A549 (cell line): ENCODE data around the gene HSD11B1L. TPM values are rescaled to one million over a fixed set of nuclear protein-coding genes. Genes with fewer than 3 reads are reported as not detected.

Experiments used
- ATAC-seq, 2 experiments: fragments of 200-7000 bp in 1 of 2; fragments of >200 bp in 1 of 2; cut with Nextera tagmentation in 1 of 2; cut with Tn5 transposase in 1 of 2; 3 replicates each; pipeline versions ENCODE4 v1.8.0 to v1.9.1; 2018 to 2020; ENCODE audit warnings: mild to moderate bottlenecking in 1 of 2, moderate library complexity in 1 of 2
- CTCF ChIA-PET: fragments of 300-600 bp; sonication (Branson Sonifier 250); formaldehyde crosslinking; extraction: SDS; loops from one replicate; lab custom pipeline; 2021; ENCODE audit warnings: antibody characterized with exemption, inconsistent platforms; lab: Yijun Ruan, JAX
- POLR2A ChIA-PET: fragments of 350-600 bp; formaldehyde crosslinking; extraction: SDS; loops from one replicate; lab custom pipeline; 2021; ENCODE audit warnings: antibody characterized with exemption, inconsistent platforms; lab: Yijun Ruan, JAX
- DNase-seq, 2 experiments: peaks; one replicate each; pipeline versions ENCODE4 v3.0.0 to v3.0.0-alpha.2; 2011 to 2016; ENCODE audit warnings: low read depth in 1 of 2, low spot score in 1 of 2
- FAIRE-seq: peaks from 2 replicates; lab custom pipeline; 2011; peaks lifted over from hg19 to GRCh38; lab: Jason Lieb, UNC
- H3K27ac ChIP-seq, 2 experiments: fragments of >200 bp; sonication (Bioruptor Twin); formaldehyde crosslinking; 3 replicates each; pipeline ENCODE4 v1.5.1; 2016 to 2017
- H3K4me1 ChIP-seq: fragments of >200 bp; sonication (Bioruptor Twin); formaldehyde crosslinking; 3 replicates; pipeline ENCODE4 v1.6.1; 2016
- H3K4me2 ChIP-seq: fragments of >200 bp; sonication (Bioruptor Twin); formaldehyde crosslinking; 3 replicates; pipeline ENCODE4 v1.6.1; 2016
- H3K4me3 ChIP-seq: fragments of >200 bp; sonication (Bioruptor Twin); formaldehyde crosslinking; 3 replicates; pipeline ENCODE4 v1.5.1; 2016
- H3K9me3 ChIP-seq: fragments of >200 bp; sonication (Bioruptor Twin); formaldehyde crosslinking; 3 replicates; pipeline ENCODE4 v1.6.1; 2016
- EHF ChIP-seq: fragments of 250-450 bp; sonication (Bioruptor Pico); IDR thresholded peaks from 2 replicates; pipeline ENCODE4 v1.5.0; 2020; ENCODE audit warnings: mild to moderate bottlenecking
- FOSL2 ChIP-seq, 2 experiments: fragments of 450-650 bp in 1 of 2; fragments of >200 bp in 1 of 2; sonication (Bioruptor Twin) in 1 of 2; formaldehyde crosslinking; IDR thresholded peaks; 2 replicates each; pipeline versions ENCODE4 v1.5.0 to v1.6.1; 2016 to 2020; ENCODE audit warnings: mild to moderate bottlenecking in 1 of 2, moderate library complexity in 1 of 2
- FOXS1 ChIP-seq: fragments of 250-450 bp; sonication (Bioruptor Pico); IDR thresholded peaks from 2 replicates; pipeline ENCODE4 v1.5.0; 2020; ENCODE audit warnings: mild to moderate bottlenecking, moderate library complexity
- HOXB13 ChIP-seq: fragments of 250-450 bp; sonication (Bioruptor Pico); IDR thresholded peaks from 2 replicates; pipeline ENCODE4 v1.5.0; 2020; ENCODE audit warnings: low read depth, mild to moderate bottlenecking, moderate library complexity
- JUNB ChIP-seq: fragments of >200 bp; sonication (Bioruptor Twin); formaldehyde crosslinking; IDR thresholded peaks from 2 replicates; pipeline ENCODE4 v1.6.1; 2016
- KDM5A ChIP-seq: fragments of 200-600 bp; sonication (generic); IDR thresholded peaks from 2 replicates; pipeline ENCODE4 v1.6.1; 2016; ENCODE audit warnings: antibody characterized with exemption, mild to moderate bottlenecking
- MAFK ChIP-seq: fragments of 450-650 bp; IDR thresholded peaks from 2 replicates; pipeline ENCODE4 v1.6.1; 2014; ENCODE audit not compliant: partially characterized antibody
- NFE2L2 ChIP-seq: fragments of 150-350 bp; conservative IDR thresholded peaks from 2 replicates; pipeline ENCODE4 v1.6.1; 2014; ENCODE audit warnings: low read length
- NPAS2 ChIP-seq: fragments of 250-450 bp; sonication (Bioruptor Pico); IDR thresholded peaks from 2 replicates; pipeline ENCODE4 v1.8.0; 2022; ENCODE audit warnings: mild to moderate bottlenecking, moderate library complexity, borderline replicate concordance
- NR3C1 ChIP-seq: fragments of >200 bp; sonication (Bioruptor Twin); formaldehyde crosslinking; IDR thresholded peaks from 3 replicates; pipeline ENCODE4 v1.6.1; 2017
- PHF8 ChIP-seq: fragments of 200-600 bp; sonication (generic); IDR thresholded peaks from 2 replicates; pipeline ENCODE4 v1.6.1; 2016; ENCODE audit warnings: low read depth, mild to moderate bottlenecking, antibody characterized with exemption, moderate library complexity, borderline replicate concordance
- RARB ChIP-seq: fragments of 250-450 bp; sonication (Bioruptor Pico); IDR thresholded peaks from 2 replicates; pipeline ENCODE4 v1.8.0; 2021; ENCODE audit warnings: mild to moderate bottlenecking, moderate library complexity
- RNF2 ChIP-seq: fragments of 200-600 bp; sonication (generic); IDR thresholded peaks from 2 replicates; pipeline ENCODE4 v1.6.1; 2016; ENCODE audit warnings: low read depth, mild to moderate bottlenecking, antibody characterized with exemption, moderate library complexity, borderline replicate concordance
- SMC3 ChIP-seq: fragments of >200 bp; sonication (Bioruptor Twin); formaldehyde crosslinking; IDR thresholded peaks from 3 replicates; pipeline ENCODE4 v1.6.1; 2018; ENCODE audit warnings: inconsistent platforms
- TFCP2L1 ChIP-seq: fragments of 250-450 bp; sonication (Bioruptor Pico); IDR thresholded peaks from 2 replicates; pipeline ENCODE4 v1.5.0; 2021; ENCODE audit warnings: mild to moderate bottlenecking
- TP53 ChIP-seq: fragments of 250-450 bp; sonication (Bioruptor Pico); IDR thresholded peaks from 2 replicates; pipeline ENCODE4 v1.5.0; 2021; ENCODE audit warnings: mild to moderate bottlenecking, moderate library complexity
- ZFP36 ChIP-seq: fragments of 450-650 bp; IDR thresholded peaks from 2 replicates; pipeline ENCODE4 v1.6.1; 2014; ENCODE audit warnings: borderline replicate concordance; ENCODE audit not compliant: partially characterized antibody
- ZNF302 ChIP-seq: fragments of 250-450 bp; sonication (Bioruptor Pico); IDR thresholded peaks from 2 replicates; pipeline ENCODE4 v1.9.0; 2021; ENCODE audit warnings: inconsistent platforms, mild to moderate bottlenecking, moderate library complexity
- ZSCAN20 ChIP-seq: fragments of 250-450 bp; sonication (Bioruptor Pico); IDR thresholded peaks from 2 replicates; pipeline ENCODE4 v1.8.0; 2022; ENCODE audit warnings: mild to moderate bottlenecking, moderate library complexity
- WGBS: methylation state at CpG from one replicate; pipeline ENCODE4 v1.1.6; 2017; ENCODE audit errors: missing lambda C conversion rate; 5-methylcytosine and 5-hydroxymethylcytosine counted together
- polyA plus RNA-seq, 4 experiments: library from polyadenylated mRNA; depleted of rRNA in 3 of 4; stranded (reverse); fragments of >200 nt; fragmentation: RNase III in 1 of 4; extraction: RNeasy Plus Mini Kit Qiagen cat#74134 plus additional on column Dnase treatment in 1 of 4; gene quantifications; 2 replicates in 3 of 4; 3 replicates in 1 of 4; pipeline ENCODE4 v1.2.3, GENCODE V29; 2011 to 2017
- TF ChIP-seq, protein P1 (sequence below): fragments of >200 bp; sonication (Bioruptor Twin); formaldehyde crosslinking; IDR thresholded peaks from 2 replicates; pipeline ENCODE4 v1.6.1; 2016
- TF ChIP-seq, protein P2 (sequence below): IDR thresholded peaks from 2 replicates; pipeline ENCODE4 v1.6.1; 2012; ENCODE audit warnings: low read depth, borderline replicate concordance

Gene HSD11B1L
- polyA plus RNA-seq, 2 of the 4 experiments (the other 2 are of a cell fraction): 2.8 to 4.8 TPM

DNA sequence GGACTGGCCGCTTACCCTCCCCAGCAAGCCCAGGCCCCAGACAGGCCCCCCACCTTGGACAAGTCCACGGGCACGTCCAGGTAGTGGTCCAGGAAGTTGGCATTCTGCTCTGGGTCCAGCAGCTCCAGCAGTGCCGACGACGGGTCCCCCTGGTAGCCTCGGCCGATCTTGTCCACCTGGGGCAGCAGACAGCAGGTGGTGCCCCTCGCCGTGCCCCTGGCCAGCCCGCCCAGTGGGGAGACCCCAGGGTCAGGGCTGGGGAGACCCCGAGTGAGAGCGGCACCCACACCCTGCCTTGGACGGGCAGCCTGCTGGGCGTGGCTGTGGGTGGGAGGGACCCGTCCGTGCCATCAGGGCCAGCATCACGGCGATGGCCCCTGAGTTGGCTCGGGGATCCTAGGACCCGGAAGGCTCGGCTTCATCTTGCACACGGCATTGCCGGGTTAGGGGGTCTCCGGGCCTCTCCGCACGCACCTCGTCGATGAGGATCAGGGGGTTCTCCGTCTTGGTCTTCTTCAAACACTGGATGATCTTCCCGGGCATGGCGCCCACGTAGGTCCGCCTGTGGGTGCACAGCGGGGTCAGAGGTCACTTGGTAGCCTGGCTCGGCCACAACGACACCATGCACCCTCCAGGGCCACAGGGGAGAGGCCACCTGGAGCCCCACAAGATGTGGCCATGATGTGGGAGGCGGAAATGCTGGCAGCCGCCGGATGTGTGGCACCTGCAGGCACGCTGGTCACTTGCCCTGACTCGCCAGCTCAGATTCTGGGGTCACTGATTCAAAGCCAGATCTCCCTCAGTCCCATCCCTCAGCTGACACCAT is 15.6 kb downstream of the HSD11B1L start:
- DNase-seq: no peak
- no peak for ATAC-seq
- Histone ChIP-seq H3K27ac (no peak overlapping the region), H3K9me3 (no peaks in the 10 kb centered on the region), H3K4me2 (no peak overlapping the region), H3K4me1 (peaks cover 13% of the 10 kb centered on the region), H3K4me3 (no peak overlapping the region)
- TF ChIP-seq RNF2 (no peak), KDM5A (no peak), NR3C1 (no peak), SMC3 (no peak), TP53 (no peak)
- TF ChIP-seq, protein P1, sequence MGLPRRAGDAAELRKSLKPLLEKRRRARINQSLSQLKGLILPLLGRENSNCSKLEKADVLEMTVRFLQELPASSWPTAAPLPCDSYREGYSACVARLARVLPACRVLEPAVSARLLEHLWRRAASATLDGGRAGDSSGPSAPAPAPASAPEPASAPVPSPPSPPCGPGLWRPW: no peak
- POLR2A ChIA-PET: no interaction called here
- no peak for FAIRE-seq
- 91% methylated on average over 13 of the region's 42 CpGs for WGBS
- CTCF ChIA-PET: no interaction called here

DNA sequence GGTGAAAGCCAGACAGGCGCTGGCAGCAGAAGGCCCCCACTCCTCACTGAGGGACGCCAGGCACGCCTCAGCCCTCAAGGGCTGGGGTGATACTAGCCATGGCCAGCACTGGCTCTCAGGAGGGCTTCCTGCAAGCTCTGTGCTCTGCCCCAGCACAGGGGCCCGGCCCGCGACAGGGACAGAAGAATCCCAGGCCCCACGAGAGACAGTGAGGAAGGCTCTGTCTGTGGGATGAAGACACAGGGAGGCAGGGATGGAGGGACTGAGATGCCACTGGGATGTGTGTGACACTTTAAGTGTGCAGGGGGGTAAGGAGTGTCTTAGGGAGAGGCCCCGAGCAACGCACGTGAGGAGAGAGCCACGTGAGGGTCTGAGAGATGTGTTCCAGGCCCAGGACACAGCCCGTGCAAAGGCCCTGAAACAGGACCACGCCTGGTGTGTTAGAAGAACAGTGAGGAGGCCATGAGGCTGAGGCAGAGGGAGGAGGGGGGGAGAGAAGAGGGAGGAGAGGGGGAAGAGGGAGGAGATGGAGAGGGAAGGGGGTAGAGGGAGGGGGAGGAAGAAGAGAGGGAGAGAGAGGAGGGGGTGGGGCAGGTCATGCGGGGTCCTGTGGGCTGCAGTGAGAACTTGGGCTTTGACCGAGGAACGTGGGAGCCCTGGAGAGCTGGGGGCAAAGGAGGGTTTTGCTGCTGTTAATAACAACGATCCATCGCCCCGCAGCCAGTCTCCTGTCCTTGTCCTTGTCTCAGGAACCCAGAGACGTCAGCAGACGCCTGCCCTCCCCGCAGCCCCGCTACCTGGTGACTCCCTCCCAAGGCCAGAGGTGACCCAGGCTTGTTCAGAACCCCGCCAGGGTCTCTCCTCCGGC is 16.4 kb downstream of the HSD11B1L start:
- TF ChIP-seq JUNB (no peak), NFE2L2 (no peak), FOXS1 (CRISPR knock-in tag) (no peak), EHF (no peak), ZFP36 (no peak), ZNF302 (CRISPR knock-in tag) (no peak), NPAS2 (CRISPR knock-in tag) (no peak), FOSL2 (IDR thresholded peaks at IDR 0.05) (no peak), FOSL2 (CRISPR knock-in tag; IDR thresholded peaks at IDR 0.05) (no peak), HOXB13 (CRISPR knock-in tag) (no peak), TFCP2L1 (CRISPR knock-in tag) (no peak), RARB (CRISPR knock-in tag) (no peak), MAFK (no peak), ZSCAN20 (CRISPR knock-in tag) (no peak), PHF8 (no peak), KDM5A (no peak), TP53 (no peak), SMC3 (no peak)
- TF ChIP-seq, protein P2, sequence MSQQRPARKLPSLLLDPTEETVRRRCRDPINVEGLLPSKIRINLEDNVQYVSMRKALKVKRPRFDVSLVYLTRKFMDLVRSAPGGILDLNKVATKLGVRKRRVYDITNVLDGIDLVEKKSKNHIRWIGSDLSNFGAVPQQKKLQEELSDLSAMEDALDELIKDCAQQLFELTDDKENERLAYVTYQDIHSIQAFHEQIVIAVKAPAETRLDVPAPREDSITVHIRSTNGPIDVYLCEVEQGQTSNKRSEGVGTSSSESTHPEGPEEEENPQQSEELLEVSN: no peak
- TF ChIP-seq, all 56 proteins: peak for 0
- no peak overlapping the region for H3K4me2 ChIP-seq
- H3K9me3 ChIP-seq: no peaks in the 10 kb centered on the region
- no peak for DNase-seq
- ChIA-PET CTCF (interaction anchor here (0.7 kb wide), 1 partner anchor 8 kb away, joined by 3 read pairs; no protein-coding TSS in a partner anchor), POLR2A (interaction anchor here (1.3 kb wide), 1 partner anchor 8 kb away, joined by 3 read pairs; no protein-coding TSS in a partner anchor)
- peak in 1 of 2 experiments; percentile 2; a peak in 2 of 6 replicates for ATAC-seq
- H3K4me3 ChIP-seq: no peak overlapping the region
- H3K27ac ChIP-seq: no peak overlapping the region
- no peak for FAIRE-seq
- 85% methylated on average over 21 of the region's 25 CpGs for WGBS
- H3K4me1 ChIP-seq: peaks cover 7% of the 10 kb centered on the region; the same call in 2 of the 3 replicates
